ENCODE data around the gene C3orf20. TPM values are rescaled to one million over a fixed set of nuclear protein-coding genes. Genes with fewer than 3 reads are reported as not detected.
"Not testable (repeated sequence)": the region's sequence is repeated elsewhere in the genome, so short reads cannot be mapped to it uniquely, and the experiment has no call there.

The C3orf20 gene
- total RNA-seq, 1 experiment from 2014 or later = 0.03 TPM

DNA sequence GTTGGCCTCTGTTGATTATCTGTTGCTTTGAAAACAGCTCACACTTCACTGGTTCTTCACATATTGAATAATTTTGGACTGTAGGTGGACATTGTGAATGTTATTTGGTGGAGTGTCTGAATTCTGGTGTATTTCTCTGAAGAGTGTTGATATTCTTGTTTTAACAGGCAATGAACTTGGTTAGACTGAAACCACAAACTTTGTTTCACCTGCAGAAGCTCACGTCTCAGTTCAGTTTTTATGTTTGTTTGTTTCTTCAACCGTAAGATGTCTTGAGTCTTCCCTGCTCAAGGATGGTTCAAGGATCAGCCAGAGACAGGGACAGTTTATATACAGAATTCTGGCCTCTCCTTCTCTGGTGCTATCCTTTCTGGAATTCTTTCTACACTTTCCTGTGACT lies 43.6 kb downstream of the C3orf20 start:
- Histone ChIP-seq H3K36me3 (no peaks in the 10 kb centered on the region), H3K4me3 (no peak overlapping the region), H3K27me3 (no peaks in the 10 kb centered on the region), H3K9me3 (no peaks in the 10 kb centered on the region)
- DNase-seq = no peak

DNA sequence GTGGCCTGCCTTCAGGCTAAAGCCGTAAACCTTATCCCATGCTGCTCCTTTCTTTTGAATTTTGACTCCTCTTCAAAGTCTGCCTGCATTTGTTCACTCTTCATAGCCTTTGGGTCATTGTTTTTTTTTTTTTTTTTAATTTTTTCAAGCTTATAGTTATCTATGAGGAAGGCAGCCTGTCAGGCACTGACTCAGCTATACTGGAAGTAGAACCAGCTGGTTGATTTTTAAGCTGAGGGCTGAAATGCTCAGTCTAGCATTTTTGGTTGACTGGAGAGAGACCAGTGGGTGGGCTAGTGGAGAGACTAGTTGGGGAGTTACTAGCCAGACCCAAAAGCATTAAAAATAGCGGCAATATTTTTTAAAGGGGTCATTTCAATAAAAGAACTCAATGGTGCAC lies 44.1 kb downstream of the C3orf20 start:
- no peak for DNase-seq
- no peak overlapping the region for H3K4me3 ChIP-seq
- no peaks in the 10 kb centered on the region for H3K27me3 ChIP-seq
- H3K9me3 ChIP-seq = no peaks in the 10 kb centered on the region
- H3K36me3 ChIP-seq = no peaks in the 10 kb centered on the region

DNA sequence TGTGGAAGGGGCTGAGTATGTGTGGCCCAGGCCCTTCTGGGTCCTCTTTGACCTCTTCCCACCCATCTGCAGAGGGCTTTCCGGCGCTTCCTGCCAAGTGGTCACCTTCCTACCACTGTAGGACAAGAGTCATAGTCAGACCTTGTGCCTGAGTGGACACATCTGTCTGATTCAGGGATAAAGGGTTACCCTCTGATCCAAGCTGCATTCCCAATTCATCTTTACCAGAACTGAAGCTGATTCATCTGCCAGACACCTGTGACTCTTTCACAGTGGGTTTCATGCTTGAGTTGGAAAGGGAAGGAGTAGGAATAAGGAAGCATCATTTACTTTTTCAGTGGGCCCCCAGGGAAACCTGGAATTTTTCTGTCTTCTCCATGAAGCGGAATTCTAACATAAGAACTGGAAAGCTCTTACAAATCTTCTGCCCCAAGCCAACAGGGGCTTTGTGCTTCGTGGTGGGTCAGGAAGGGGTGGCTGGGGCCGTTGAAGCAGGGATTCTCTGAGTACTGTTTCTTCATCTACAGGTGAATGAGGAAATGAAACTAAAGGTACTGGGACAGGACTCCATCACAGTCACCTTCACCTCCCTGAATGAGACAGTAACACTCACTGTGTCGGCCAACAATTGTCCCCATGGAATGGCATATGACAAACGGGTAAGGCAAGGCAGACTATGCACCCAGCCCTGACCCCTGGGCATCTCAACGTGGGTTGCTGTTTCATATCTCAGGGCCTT lies 46.4 kb downstream of the C3orf20 start:
- DNase-seq = no peak
- H3K27me3 ChIP-seq = no peaks in the 10 kb centered on the region
- H3K9me3 ChIP-seq = no peaks in the 10 kb centered on the region
- H3K36me3 ChIP-seq = no peaks in the 10 kb centered on the region
- no peak overlapping the region for H3K4me3 ChIP-seq

DNA sequence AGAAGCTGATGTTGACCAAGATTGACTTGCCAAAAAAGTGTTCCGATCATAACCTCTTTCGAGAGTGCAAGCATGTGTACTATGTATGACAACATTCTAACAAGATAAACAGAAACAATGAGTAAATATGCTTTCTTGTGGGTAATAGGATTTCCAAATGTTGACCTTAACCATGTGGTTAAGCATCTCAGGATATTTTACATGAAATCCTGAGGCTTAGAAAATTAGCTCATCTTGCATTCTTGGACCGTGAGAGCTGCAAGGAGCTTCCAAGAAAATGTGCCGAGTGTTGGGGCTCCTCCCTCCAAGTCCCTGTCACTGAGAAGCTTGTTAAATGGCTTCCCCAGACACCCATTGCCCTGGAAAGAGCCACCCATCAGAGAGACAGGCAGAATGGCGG lies 50.1 kb downstream of the C3orf20 start:
- Histone ChIP-seq H3K4me3 (no peak overlapping the region), H3K36me3 (no peaks in the 10 kb centered on the region), H3K9me3 (no peaks in the 10 kb centered on the region), H3K27me3 (no peaks in the 10 kb centered on the region)
- DNase-seq = peak; percentile 33

DNA sequence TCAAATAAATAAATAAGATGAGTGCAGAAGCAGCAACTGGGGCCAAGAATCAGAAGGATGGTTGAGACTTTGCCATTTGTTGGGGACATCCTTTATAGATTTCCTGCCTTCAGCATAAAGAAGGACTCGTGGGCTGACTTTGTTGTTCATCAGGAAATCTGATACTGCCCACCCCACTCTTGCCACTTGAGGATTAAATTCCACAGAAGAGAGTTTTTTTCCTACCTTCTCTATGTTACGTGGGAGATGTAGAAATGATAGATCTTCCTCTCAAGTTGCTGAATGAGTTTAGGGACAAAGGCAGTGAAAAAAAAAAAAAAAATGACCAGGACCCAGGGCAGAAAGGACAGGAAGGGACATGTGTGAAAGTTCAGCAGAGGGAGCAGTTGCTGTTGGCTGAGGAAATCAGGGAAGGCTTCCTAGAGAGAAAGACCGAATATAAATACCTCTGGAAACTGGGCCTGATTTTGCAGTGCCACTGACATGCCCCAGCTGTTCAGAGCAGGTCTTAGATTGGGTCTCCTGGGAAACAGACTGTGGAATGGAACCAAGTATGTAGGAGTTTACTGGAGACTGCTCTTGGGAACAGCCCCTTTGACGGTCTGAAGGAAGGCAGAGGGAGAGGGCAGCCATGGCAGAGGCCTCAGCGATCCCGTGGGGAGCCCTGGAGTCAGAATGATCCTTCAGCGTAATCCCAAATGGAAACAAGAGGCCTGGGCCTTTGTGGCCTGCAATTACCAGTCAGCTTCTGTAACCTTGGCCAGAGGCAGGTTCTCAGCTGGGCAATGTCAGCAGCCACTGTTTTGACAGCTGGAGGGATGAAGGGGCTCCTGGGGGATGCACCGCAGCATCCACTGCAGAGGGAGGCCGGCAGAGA lies 50.9 kb downstream of the C3orf20 start:
- Histone ChIP-seq H3K9me3 (no peaks in the 10 kb centered on the region), H3K4me3 (no peak overlapping the region), H3K36me3 (no peaks in the 10 kb centered on the region), H3K27me3 (no peaks in the 10 kb centered on the region)
- peak; percentile 12 for DNase-seq

DNA sequence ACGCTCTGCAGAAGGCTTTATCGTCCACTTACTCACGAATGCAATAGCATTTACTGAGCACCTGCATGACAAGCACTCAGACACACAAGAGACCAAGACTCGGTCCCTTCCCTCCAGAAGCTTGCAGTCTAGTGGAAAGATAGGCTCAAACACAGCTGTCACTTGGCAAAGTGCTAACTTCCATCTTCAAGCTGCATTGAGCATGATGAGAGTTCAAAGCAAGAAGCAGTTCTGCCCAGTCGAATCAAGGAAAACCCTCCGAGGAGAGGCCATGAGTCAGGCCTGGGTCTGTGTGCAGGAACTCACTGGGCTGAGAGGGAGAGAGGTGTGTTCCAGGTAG lies 51.5 kb downstream of the C3orf20 start:
- DNase-seq = no peak
- Histone ChIP-seq H3K9me3 (no peaks in the 10 kb centered on the region), H3K4me3 (no peak overlapping the region), H3K36me3 (no peaks in the 10 kb centered on the region), H3K27me3 (no peaks in the 10 kb centered on the region)

DNA sequence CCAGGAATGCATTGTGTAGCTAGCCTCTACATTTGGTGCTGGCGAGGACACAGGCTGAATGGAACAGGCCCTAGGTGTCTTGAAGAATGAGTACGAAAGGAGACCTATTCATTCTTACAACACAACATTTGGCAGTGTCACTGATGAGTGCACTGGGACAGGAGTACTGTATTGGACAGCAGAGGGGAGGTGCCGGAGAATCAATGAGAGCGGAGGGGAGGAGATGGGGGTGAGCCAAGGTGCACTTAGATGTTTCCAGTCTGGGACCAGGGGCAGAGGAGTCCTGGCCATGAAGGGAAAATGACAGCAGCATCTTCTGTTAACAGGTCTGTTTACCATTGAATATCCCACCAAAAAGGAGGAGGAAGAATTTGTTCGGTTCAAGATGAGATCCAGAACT lies 53.2 kb downstream of the C3orf20 start:
- H3K9me3 ChIP-seq = no peaks in the 10 kb centered on the region
- H3K27me3 ChIP-seq = no peaks in the 10 kb centered on the region
- no peak for DNase-seq
- H3K4me3 ChIP-seq = no peak overlapping the region
- H3K36me3 ChIP-seq = no peaks in the 10 kb centered on the region

DNA sequence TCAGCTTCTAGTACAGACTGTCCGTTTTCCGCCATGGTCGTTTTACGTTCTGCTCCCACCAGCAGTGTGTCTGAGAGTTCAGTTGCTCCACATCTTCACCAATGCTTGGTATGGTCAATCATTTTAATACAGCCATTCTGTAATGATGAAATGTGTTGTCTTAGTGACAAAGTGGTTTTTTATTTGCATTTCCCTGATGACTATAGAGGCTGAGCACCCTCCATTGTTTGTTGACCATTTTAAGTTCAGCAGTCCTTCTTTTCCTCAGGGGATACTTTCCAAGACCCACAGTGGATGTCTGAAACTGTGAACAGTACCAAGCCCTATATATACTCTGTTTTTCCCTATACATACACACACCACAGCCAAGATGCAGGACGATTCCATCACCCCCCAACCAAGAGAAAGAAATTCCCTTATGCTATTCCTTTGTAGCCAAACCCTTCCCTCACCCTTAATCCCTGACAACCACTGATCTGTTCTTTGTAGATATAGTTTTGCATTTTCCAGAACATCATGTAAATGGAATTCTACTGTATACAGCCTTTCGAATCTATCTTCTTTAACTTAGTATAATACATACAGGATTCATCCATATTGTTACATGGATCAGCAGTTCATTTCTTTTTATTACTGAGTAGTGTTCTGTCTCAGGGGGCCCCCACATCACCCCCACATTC lies 55.9 kb downstream of the C3orf20 start:
- Histone ChIP-seq H3K4me3 (no peak overlapping the region), H3K36me3 (no peaks in the 10 kb centered on the region), H3K9me3 (no peaks in the 10 kb centered on the region), H3K27me3 (no peaks in the 10 kb centered on the region)
- DNase-seq = no peak

DNA sequence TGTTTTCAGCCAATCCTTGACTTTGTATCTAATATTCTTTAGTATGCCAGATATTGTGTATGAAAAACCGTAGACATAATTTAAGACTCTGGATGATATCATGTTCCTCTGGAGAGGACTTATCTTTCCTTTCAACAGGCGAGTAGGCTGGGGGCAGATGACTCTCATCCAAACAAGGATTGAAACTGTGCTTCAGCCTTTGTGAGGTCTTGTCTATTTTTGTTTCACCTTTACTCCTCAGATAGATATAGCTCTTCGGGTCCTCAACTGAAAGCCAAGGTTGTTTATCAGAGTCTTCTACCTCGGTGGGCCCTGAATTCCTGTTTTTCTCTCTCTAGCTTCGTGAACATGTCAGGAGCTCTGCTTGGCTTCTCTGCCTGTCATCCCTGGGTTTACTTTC lies 66.0 kb downstream of the C3orf20 start:
- Histone ChIP-seq H3K27me3 (no peaks in the 10 kb centered on the region), H3K36me3 (no peaks in the 10 kb centered on the region), H3K4me3 (no peak overlapping the region), H3K9me3 (no peaks in the 10 kb centered on the region)
- DNase-seq = no peak

DNA sequence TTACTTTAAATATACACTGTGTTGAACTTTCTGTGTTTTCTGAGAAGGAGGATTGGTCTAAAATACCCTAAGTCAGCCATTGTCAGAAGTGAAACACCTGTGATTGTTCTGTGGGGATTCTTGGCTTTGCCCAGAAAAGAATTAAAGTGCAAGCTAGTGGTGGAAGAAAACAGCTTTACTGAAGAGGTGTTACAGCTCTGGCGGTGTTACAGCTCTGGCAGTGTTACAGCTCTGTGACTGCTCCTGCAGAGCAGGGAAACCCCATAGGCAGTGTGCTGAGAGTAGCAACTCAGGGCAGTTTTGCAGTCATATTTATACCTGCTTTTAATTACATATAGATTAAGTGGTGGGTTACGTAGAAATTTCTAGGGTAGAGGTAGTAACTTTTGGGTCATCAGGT lies 66.6 kb downstream of the C3orf20 start:
- Histone ChIP-seq H3K27me3 (no peaks in the 10 kb centered on the region), H3K36me3 (no peaks in the 10 kb centered on the region), H3K9me3 (no peaks in the 10 kb centered on the region), H3K4me3 (no peak overlapping the region)
- no peak for DNase-seq

DNA sequence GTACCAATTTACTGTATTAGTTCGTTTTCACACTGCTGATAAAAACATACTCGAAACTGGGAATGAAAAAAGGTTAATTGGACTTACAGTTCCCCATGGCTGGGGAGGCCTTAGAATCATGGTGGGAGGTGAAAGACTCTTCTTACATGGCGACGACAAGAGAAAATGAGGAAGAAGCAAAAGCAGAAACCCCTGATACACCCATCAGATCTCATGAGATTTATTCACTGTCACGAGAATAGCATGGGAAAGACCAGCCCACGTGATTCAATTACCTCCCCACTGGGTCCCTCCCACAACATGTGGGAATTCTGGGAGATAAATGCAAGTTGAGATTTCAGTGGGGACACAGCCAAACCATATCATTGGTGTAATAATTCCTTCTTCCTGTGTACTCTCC lies 69.6 kb downstream of the C3orf20 start:
- Histone ChIP-seq H3K9me3 (no peaks in the 10 kb centered on the region), H3K36me3 (no peaks in the 10 kb centered on the region), H3K4me3 (no peak overlapping the region), H3K27me3 (no peaks in the 10 kb centered on the region)
- no peak for DNase-seq

DNA sequence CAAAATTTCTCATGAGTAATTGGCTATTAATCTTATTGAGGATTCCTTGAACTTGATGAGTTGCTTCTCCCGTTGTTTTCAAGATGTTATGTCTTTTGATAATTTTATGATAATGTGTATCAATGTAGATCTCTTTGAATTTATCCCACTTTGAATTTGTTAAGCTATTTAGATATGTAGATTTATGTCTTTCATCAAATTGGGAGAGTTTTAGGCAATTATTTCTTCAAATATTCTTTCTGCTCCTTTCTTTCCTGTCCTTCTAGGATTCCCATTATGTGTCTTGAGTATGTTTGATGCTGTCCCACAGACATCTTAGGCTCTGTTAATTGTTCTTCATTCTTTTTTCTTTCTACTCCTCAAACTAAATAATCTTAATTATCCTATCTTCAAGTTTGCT lies 75.7 kb downstream of the C3orf20 start:
- DNase-seq = no peak
- H3K4me3 ChIP-seq = no peak overlapping the region
- no peaks in the 10 kb centered on the region for H3K27me3 ChIP-seq
- H3K36me3 ChIP-seq = no peaks in the 10 kb centered on the region
- 0 out of 2 replicates have a peak, but pooled peaks cover 2% of the 10 kb centered on the region for H3K9me3 ChIP-seq

DNA sequence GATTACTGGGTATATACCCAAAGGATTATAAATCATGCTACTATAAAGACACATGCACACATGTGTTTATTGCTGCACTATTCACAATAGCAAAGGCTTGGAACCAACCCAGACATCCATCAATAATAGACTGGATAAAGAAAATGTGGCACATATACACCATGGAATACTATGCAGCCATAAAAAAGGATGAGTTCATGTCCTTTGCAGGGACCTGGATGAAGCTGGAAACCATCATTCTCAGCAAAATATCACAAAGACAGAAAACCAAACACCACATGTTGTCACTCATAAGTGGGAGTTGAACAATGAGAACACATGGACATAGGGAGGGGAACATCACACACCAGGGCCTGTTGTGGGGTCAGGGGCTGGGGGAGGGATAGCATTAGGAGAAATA lies 78.0 kb downstream of the C3orf20 start:
- not testable (repeated sequence) for H3K9me3 ChIP-seq

DNA sequence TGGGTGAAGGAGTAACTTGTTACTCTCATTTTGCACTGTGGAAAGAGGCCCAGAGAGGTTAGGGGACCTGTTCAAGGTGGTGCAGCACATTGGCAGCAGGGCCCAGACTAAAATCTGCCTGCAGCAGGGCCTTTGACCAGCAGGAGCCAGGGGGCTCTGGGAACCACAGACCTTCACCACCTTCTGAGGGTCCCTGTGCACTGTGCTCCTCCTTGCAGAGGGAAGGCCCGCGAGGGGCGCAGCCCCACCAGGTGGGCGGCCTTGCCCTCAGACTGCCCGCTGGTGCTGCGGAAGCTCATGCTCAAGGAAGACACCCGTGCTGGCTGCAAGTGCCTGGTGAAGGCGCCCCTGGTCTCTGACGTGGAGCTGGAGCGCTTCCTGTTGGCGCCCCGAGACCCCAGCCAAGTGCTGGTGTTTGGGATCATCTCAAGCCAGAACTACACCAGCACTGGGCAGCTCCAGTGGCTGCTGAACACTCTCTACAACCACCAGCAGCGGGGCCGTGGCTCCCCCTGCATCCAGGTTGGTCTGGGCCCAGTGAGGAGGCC lies 82.3 kb downstream of the C3orf20 start:
- Histone ChIP-seq H3K4me3 (no peak overlapping the region), H3K9me3 (no peaks in the 10 kb centered on the region), H3K36me3 (no peaks in the 10 kb centered on the region), H3K27me3 (no peaks in the 10 kb centered on the region)
- DNase-seq = no peak

More for the DNA sequence above, 78.0 kb downstream of the C3orf20 start:
- H3K4me3 ChIP-seq, DNase-seq, H3K27me3 ChIP-seq, H3K36me3 ChIP-seq: not testable (repeated sequence)

DNA sequence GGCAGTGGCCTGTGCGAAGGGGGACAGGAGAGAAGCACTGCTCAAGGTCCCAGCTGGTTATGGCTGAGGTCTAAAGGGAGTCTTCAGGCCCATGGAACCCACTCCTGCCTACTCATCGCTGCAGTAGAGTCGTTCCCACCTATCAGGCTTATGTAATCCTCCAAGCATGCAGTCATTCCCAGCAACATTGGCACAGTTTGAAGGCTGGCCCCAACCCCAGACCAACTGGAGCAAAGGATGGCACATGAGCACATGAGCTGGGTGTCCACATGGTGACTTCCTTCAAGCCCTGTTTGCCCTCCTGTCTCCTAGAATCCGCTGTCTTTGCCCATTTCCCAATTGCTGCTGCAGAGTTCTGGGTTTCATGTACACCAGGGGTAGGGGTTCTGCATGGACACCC lies 83.4 kb downstream of the C3orf20 start:
- peak; percentile 17 for DNase-seq
- Histone ChIP-seq H3K4me3 (no peak overlapping the region), H3K36me3 (no peaks in the 10 kb centered on the region), H3K9me3 (no peaks in the 10 kb centered on the region), H3K27me3 (no peaks in the 10 kb centered on the region)

DNA sequence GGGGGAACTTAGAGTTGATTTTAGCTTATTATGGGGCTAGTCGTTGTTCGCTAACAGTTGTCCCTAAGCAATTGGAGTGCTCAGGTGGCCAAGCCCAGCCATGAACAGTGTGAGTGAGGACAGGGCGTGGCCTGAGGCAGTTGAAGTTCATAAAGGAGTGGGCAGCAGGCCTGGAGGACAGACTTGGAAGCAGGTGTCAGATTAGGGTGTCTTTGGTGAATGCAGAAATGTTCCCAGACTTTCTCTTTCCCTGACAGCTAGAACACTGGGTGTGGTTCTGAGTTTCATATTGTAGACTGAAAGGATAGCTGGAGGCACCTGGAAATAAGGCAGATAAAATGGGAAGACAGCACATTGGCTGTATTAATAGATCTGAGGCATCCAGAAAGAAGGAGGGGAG lies 84.0 kb downstream of the C3orf20 start:
- H3K36me3 ChIP-seq = no peaks in the 10 kb centered on the region
- no peaks in the 10 kb centered on the region for H3K9me3 ChIP-seq
- no peaks in the 10 kb centered on the region for H3K27me3 ChIP-seq
- H3K4me3 ChIP-seq = no peak overlapping the region
- DNase-seq = no peak

DNA sequence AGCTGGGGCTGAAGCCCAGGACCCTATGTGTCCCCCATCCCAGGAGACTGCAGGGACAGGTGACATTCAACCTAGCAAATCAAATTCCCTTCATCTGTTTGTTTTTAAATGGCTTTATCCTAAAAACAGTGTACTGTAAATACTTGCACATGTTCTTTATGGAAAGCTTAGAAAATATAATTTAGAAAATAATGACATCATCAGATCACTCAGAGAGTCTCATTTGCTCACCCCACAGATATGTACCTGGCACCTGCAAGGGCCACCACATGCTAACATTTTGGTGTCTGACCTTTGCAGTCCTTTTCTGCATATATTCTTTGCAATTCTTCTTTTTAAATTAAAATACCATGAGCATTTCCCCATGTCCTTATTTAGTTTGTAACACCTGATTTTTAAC lies 85.2 kb downstream of the C3orf20 start:
- Histone ChIP-seq H3K9me3 (no peaks in the 10 kb centered on the region), H3K36me3 (no peaks in the 10 kb centered on the region), H3K27me3 (no peaks in the 10 kb centered on the region), H3K4me3 (no peak overlapping the region)
- no peak for DNase-seq

All from MG63 (cell line).